Measurements from ENCODE around the gene INPP5E. TPM values are rescaled to one million over a fixed set of nuclear protein-coding genes. Genes with fewer than 3 reads are reported as not detected.

Gene INPP5E
- total RNA-seq, 1 donor from 2014 or later, result 24.0 TPM

- DNase-seq (ENCODE audit: extremely low spot score, unreplicated experiment), result no peak
- peaks cover 11% of the 10 kb centered on the region for H3K36me3 Mint-ChIP-seq
- no peak overlapping the region for H3K27ac Mint-ChIP-seq
- H3K27me3 Mint-ChIP-seq, result no peaks in the 10 kb centered on the region
- no peak for TF ChIP-seq CTCF (conservative IDR thresholded peaks at IDR 0.05)
- no peaks in the 10 kb centered on the region for H3K4me1 Mint-ChIP-seq (ENCODE audit: unreplicated experiment)
- H3K9me3 Mint-ChIP-seq, result no peaks in the 10 kb centered on the region
- H3K4me3 Mint-ChIP-seq, result no peak overlapping the region
Measured at GRCh38 chr9:136385015-136385414, 54.6 kb downstream of the INPP5E start.

- Mint-ChIP-seq H3K4me3 (no peak overlapping the region), H3K9me3 (no peaks in the 10 kb centered on the region), H3K36me3 (peaks cover 7% of the 10 kb centered on the region), H3K4me1 (ENCODE audit: unreplicated experiment) (no peaks in the 10 kb centered on the region), H3K27ac (no peak overlapping the region), H3K27me3 (no peaks in the 10 kb centered on the region)
- DNase-seq (ENCODE audit: extremely low spot score, unreplicated experiment), result no peak
- no peak for TF ChIP-seq CTCF (conservative IDR thresholded peaks at IDR 0.05)
Measured at GRCh38 chr9:136383436-136383835, 56.2 kb downstream of the INPP5E start.

GRCh38 chr9:136381966-136382513 lies 57.6 kb downstream of the INPP5E start:
- no peak for DNase-seq (ENCODE audit: extremely low spot score, unreplicated experiment)
- no peak overlapping the region for H3K27ac Mint-ChIP-seq
- no peaks in the 10 kb centered on the region for H3K9me3 Mint-ChIP-seq
- H3K36me3 Mint-ChIP-seq, result peaks cover 7% of the 10 kb centered on the region
- no peak for TF ChIP-seq CTCF (conservative IDR thresholded peaks at IDR 0.05)
- H3K27me3 Mint-ChIP-seq, result no peaks in the 10 kb centered on the region
- H3K4me1 Mint-ChIP-seq (ENCODE audit: unreplicated experiment), result no peaks in the 10 kb centered on the region
- no peak overlapping the region for H3K4me3 Mint-ChIP-seq

DNA sequence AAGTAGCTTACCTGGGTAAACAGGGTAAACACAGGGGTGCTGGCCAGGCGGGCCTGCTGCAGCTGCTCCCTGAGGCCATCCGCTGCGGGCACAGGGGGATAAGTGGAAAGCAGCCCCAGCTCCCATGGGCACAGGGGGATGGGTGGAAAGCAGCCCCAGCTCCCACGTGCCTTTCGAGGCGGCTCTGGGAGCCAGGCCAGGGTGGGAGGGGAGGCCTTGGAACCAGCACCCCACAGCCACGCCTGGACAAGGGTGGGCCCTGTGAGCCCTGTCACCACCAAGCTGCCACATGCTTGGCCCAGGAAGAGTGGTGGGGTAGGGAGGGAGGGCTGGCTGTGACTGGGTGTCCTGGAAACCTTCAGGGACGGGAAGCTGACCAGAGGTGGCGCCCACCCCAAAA lies 58.3 kb downstream of the INPP5E start:
- Mint-ChIP-seq H3K36me3 (peaks cover 7% of the 10 kb centered on the region), H3K4me3 (no peak overlapping the region), H3K4me1 (ENCODE audit: unreplicated experiment) (no peaks in the 10 kb centered on the region), H3K27ac (no peak overlapping the region), H3K27me3 (no peaks in the 10 kb centered on the region), H3K9me3 (no peaks in the 10 kb centered on the region)
- no peak for DNase-seq (ENCODE audit: extremely low spot score, unreplicated experiment)
- no peak for TF ChIP-seq CTCF (conservative IDR thresholded peaks at IDR 0.05)

DNA sequence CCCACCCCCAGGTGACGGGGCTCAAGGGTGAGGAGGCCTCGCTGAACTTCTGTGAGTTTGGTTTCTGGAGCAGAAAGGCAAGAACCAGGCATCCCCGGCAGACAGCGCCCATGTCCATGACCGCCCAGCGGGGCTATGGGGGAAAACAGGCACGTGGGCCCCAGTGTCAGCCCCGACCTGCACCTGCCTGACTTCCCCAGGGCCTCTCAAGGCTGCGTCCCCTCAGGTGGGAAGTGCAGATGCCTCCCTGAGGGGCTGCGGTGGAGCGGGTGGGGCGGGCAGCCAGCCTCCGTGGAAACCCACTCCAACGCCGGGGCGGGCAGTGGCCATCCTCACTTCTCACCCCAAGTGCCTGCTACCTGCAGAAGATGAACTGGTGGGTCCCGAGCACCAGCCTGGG lies 59.3 kb downstream of the INPP5E start:
- Mint-ChIP-seq H3K9me3 (no peaks in the 10 kb centered on the region), H3K36me3 (peaks cover 3% of the 10 kb centered on the region), H3K27me3 (no peaks in the 10 kb centered on the region), H3K4me1 (ENCODE audit: unreplicated experiment) (no peaks in the 10 kb centered on the region), H3K4me3 (no peak overlapping the region), H3K27ac (no peak overlapping the region)
- no peak for DNase-seq (ENCODE audit: extremely low spot score, unreplicated experiment)
- no peak for TF ChIP-seq CTCF (conservative IDR thresholded peaks at IDR 0.05)

GRCh38 chr9:136379891-136380290 lies 59.8 kb downstream of the INPP5E start:
- Mint-ChIP-seq H3K27me3 (no peaks in the 10 kb centered on the region), H3K4me1 (ENCODE audit: unreplicated experiment) (no peaks in the 10 kb centered on the region), H3K36me3 (peaks cover under 1% of the 10 kb centered on the region)

More at GRCh38 chr9:136379891-136380290, 59.8 kb downstream of the INPP5E start:
- no peak overlapping the region for H3K27ac Mint-ChIP-seq
- no peak for DNase-seq (ENCODE audit: extremely low spot score, unreplicated experiment)
- no peaks in the 10 kb centered on the region for H3K9me3 Mint-ChIP-seq
- H3K4me3 Mint-ChIP-seq, result no peak overlapping the region
- no peak for TF ChIP-seq CTCF (conservative IDR thresholded peaks at IDR 0.05)

All from type B pancreatic cell (in vitro differentiated cells).